GM18520 (cell line): Measurements from ENCODE around the gene CAAP1.
"Not testable (repeated sequence)": the region's sequence is repeated elsewhere in the genome, so short reads cannot be mapped to it uniquely, and the experiment has no call there.

Experiments
- ATAC-seq: cut with Tn5 transposase; IDR thresholded peaks from one replicate; pipeline ENCODE4 v1.9.1; 2021; ENCODE audit not compliant: unreplicated experiment

CAAP1 gene

GRCh38 chr9:26850995-26851394 lies 41.6 kb downstream of the CAAP1 start:
- ATAC-seq = no peak

GRCh38 chr9:26833792-26834191 lies 58.8 kb downstream of the CAAP1 start:
- no peak for ATAC-seq

- not testable (repeated sequence) for ATAC-seq
Observed at GRCh38 chr9:26828391-26828955, 64.1 kb downstream of the CAAP1 start.

GRCh38 chr9:26814799-26815198 lies 77.8 kb downstream of the CAAP1 start:
- no peak for ATAC-seq

DNA sequence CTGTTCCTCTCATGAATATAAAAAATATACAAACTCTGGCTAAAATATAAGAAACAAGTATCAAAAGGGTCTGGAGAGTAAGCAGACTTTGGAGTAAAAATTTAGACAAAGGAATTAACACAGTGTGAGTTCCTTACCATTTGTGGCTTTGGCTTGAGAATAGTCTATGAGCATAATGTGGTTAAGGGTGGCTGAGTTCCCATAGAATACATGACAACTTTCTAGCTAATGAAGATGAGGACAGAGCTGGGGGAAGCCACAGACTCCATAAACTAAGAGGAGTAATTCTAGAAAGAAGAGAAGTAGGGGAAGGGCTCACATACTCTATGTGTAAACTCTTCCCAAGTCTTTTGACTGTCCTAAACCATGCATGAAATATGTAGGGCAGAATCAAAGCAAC lies 79.4 kb downstream of the CAAP1 start:
- no peak for ATAC-seq

DNA sequence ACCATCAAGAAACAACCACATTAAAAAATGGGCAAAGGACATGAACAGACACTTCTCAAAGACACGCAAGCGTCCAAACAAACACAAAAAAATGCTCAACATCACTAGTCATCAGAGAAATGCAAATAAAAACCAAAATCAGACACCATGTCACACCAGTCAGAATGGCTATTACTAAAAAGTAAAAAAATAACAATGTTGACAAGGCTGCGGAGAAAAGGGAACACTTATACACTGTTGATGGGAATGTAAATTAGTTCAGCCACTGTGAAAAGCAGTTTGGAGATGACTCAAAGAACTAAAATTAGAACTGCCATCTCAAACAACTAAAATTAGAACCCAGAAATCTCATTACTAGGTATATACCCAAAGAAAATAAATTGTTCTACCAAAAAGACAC lies 80.4 kb downstream of the CAAP1 start:
- no peak for ATAC-seq

DNA sequence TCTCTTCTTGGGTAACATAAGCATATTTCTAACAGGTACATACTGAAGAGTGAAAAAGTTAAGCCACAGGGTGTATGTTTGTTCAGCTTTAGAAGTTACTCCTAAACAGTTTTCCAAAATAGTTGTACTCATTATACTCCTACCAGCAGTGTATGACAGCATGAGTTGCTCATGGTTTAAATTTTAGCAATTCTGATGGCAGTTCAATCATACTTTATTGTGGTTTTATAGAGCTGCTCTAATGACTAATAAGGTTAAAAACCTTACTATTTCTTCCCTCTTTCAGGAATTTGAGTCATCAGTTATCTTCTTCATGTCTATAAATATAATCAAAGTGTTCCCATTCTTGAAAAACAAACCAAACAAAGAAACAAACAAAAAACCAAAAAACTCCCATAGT lies 81.5 kb downstream of the CAAP1 start:
- no peak for ATAC-seq

DNA sequence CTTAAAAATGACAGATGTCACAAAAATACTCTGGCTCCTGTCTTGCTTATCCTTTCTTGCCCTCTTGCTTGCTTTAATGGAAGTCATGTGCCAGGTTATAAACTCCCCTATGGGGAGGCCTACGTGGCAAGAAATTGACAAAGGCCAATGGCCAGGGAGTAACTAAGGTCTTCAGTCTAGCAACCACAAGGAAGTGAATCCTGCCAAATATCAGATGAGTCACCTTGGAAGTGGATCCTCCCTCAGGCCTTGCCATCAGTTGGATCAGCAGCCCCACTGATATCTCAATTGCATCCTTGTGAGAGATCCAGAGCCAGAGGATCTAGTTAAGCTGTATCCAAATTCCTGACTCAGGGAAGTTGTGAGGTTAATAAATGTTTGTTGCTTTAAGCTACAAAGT lies 82.8 kb downstream of the CAAP1 start:
- no peak for ATAC-seq

DNA sequence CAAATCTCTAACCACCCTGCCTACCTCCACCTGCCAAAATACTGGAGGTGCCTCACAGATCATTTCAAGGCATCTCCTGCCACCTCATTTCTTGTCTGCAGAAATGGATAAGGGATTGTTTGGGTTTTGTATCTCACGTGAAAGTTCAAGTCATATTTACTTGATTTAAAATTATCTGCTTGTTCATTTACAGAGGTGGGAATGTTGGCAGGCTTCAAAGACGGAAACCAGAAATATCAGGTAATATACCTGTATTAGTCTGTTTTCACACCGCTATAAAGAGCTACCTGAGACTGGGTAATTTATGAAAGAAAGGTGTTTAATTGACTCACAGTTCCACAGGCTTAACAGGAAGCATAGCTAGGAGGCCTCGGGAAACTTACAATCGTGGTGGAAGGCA lies 85.4 kb downstream of the CAAP1 start:
- ATAC-seq = no peak

GRCh38 chr9:26802921-26803320 lies 89.7 kb downstream of the CAAP1 start:
- peak; percentile 76 for ATAC-seq

GRCh38 chr9:26801772-26802171 lies 90.8 kb downstream of the CAAP1 start:
- ATAC-seq = no peak

GRCh38 chr9:26800322-26800721 lies 92.3 kb downstream of the CAAP1 start:
- ATAC-seq = no peak

- ATAC-seq = no peak
Observed at GRCh38 chr9:26791274-26791673, 101.3 kb downstream of the CAAP1 start.
